Stimulated activated CD8-positive, alpha-beta memory T cell treated with anti-CD3 and anti-CD28 coated beads, Interleukin-2, amount 100 ng/mL, for 48 hours (primary cell): ENCODE measurements around the gene SCN1B.
A peak's percentile ranks its signal among the peaks of the same experiment; 100 is the strongest.
"Not testable (repeated sequence)": the region's sequence is repeated elsewhere in the genome, so short reads cannot be mapped to it uniquely, and the experiment has no call there.

ENCODE experiments used
- DNase-seq, 2 donors: peaks; one replicate each; pipeline ENCODE4 v3.0.0-alpha.2; 2020; ENCODE audit warnings: low read depth in 2 of 2

The SCN1B gene

GRCh38 chr19:35037716-35038622 is 7.7 kb downstream of the SCN1B start:
- DNase-seq: no peak

DNA sequence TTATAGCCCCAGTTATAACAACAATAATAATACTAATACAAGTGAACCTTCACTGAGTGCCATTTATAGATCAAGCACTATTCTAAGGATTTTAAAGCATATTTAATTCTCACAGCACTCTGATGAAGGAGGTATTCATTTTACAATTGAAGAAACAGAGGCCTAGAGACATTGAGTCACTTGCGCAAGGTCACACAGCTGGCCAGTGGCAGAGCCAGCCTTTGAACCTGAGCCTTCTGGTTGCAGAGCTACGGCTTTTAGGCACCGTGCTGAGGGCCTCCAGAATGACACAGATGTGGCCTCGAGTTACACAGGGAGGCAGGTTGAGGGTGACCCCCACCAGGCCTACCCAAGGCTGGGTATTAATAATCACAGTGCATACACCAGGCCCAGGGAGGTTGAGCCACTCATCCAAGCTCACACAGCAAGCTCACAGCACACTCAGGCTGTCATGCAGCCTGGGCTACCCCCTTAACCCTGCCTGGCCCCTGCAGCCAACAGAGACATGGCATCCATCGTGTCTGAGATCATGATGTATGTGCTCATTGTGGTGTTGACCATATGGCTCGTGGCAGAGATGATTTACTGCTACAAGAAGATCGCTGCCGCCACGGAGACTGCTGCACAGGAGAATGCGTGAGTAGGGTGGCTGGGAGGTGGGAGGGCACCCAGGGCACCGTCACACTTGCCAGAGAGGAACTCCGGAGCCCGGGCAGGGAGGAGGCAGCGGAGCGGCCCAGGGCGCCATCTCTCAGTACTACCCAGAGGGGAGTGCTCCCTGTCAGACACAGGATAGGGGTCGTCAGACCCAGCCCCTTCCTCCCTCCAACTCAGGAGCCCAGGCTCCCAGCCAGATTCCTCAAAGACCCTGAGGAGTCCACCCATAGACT is 8.6 kb downstream of the SCN1B start:
- DNase-seq: no peak

DNA sequence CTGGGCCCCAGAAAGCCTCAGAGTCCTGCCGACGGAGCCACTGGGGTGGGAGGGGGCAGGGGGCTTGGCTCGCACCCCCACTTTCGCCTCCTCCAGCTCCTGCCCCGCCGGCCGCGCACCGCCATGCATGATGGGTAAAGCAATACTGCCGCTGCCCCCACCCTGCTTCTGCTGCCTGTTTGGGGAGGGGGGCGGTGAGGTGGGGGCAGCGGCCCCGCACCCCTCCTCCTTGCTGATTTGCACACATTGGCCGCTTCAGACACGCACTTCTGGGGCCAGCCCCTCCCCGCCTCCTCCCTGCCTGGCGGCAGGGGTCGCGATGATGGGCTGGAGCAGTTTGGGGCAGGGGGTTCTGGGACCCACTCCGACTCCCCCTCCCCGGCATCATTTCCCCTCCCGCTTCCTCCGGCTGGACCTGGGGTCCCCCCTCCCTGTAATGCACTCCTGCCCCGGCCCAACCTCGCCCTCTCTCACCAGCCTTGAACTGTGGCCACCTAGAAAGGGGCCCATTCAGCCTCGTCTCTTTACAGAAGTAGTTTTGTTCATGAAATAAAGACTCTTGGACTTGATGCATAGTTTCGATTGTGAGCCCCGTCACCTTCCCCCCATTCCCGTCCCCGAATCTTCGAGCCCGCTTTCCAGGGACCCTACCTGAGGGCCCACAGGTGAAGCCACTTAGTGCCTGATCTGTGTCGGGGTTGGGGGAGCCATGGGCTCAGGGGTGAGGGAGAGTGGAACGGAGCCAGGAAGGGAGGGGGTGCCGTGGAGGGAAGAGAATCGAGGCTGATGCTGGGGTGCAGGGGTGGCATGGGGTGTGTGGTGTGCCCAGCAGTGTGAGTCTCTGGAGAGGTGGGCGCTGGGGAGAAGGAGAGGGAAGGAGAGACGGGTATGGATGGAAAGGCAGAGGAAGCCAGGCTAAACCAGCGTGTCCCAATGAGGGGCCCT is 9.9 kb downstream of the SCN1B start:
- no peak for DNase-seq

GRCh38 chr19:35040826-35041547 is 10.7 kb downstream of the SCN1B start:
- DNase-seq: no peak

DNA sequence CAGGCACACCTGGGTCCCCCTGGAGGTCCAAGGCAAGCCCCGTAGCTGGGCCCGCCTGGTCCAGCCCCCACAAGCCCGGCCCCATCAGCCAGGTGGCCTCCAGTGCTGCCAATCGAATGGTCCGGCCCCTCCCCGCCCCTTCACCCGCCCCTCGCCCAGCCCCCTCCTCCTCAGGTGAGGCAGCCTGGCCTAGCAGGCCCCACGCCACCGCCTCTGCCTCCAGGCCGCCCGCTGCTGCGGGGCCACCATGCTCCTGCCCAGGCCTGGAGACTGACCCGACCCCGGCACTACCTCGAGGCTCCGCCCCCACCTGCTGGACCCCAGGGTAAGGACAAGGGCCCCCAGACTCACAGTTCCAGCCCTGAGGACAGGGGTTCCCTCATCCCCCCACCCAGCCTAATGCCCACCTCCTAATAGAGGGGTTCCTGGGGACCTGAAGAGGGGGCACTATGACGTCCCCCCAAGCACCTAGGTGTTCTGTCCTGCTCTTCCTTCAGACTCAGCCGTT is 11.3 kb downstream of the SCN1B start, which contains the start of gene HPN:
HPN (plus strand) TSS at position 174 of the 508 bp plus-strand sequence. CDS start 786 bp downstream, outside the sequence.
- no peak for DNase-seq

DNA sequence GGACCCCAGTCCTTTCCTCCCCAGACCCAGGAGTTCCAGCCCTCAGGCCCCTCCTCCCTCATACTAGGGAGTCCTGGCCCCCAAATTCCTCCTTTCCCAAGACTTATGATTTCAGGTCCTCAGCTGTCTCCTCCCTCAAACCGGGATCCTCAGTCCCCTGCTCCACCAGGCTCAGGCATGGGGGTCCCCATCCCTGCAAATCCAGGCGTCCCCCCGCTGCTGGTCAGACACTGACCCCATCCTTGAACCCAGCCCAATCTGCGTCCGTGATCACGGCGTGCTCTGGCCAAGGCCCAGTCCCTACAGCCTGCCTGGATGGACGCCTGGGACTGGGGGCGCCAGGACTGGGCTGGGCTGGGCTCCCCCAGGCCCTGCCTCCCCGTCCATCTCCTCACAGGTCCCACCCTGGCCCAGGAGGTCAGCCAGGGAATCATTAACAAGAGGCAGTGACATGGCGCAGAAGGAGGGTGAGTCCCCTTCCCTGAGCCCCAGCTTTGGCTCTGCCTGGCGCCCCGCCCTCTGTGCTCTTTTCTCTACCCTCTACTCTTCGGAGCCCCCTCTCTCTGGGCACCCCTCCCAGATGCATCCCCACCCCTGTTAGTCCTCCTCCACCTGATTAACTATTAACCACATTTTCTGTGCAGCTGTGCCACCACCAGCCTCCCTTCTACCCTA is 11.9 kb downstream of the SCN1B start:
- DNase-seq: no peak

DNA sequence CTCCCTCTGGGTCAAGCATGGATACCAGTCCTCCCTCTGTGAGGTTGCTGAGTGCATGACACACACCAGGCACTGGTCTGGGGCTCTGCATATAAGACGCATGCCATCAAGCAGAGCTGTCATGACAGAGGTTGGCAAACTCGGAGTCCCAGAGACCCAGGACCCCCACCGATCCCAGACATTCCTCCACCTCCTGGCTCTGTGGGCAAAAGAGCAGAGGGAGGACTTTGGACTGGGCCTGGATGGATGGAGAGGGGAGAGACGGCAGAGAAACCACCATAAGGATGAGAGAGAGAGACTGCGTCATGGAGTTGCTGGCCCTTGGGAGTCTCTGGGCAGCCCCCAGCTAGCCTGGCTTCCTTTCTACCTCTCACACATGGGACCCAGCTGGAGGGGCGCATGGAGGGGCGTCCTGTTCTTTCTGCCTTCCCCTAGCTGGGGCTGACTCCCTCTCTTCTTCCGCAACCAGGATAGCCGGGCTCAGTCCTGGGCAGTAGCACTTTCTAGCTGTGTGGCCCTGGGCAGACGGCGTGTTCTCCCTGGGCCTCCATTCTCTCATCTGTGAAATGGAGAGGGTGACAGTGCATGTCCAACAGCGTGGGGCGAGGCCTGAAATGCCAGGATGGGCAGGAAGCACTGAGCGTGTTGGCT is 12.8 kb downstream of the SCN1B start:
- no peak for DNase-seq

DNA sequence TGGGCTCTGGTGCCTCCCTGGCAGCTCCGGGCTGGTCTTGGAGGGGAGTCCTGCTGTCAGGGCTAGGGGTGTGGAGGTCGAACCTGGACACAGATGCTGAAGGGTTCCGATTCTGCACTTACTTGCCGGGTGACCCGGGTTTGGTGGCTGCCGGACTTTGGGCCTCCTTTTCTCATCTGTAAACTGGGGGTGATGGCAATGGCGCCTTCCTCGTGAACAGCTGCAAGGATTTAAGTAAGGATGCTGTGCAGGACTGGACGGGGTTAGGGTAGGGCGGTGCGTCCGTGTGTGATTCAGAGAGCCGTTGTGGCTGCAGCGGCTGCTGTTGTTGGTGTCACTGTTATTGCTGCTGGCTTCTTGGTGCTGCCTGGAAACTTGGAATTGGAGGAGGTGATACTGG is 13.6 kb downstream of the SCN1B start:
- DNase-seq: no peak

DNA sequence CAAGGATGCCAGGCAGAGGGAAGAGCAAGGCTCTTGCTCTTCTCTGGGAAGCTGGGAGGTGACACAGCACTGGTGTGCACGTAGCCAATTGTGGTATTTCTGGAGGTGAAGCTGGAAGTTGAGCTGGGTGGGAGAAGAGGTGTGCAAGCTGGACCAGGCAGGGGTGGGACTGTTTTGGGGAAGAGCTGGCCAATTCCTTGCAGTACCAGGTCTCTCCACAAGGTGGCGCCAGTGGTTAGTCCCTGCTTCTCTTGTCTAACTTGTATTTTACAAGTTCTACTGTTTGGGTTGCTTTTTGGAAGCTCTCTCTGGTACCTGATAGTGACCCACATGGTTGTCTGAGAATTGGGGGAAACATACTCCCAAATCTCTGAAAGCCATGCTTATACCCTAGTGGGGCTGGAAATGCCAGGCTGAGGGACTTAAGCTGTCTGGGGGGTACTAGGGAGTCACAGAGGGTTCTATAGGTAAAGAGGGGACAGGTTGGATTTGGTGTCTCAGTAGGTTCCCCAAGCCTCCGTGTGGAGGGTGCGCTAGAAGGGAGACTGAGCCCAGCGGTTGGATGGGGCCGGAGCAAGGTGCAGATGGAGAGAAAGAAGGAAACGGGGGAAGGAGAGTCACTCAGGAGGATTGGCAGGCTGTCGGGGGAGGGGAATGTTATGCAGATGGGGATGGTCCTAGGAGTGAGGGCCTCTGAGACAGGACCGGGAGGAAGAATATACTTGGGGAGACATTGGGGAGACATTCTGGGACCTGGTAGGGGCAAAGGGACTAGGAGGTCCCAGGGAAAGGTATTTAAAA is 14.2 kb downstream of the SCN1B start:
- DNase-seq: peak; percentile 34 to 58

- DNase-seq: no peak
These were observed 15.5 kb downstream of the SCN1B start for GRCh38 chr19:35045667-35046300.

- DNase-seq: no peak
These were observed 16.2 kb downstream of the SCN1B start for GRCh38 chr19:35046461-35046860.

GRCh38 chr19:35048911-35049411 is 18.7 kb downstream of the SCN1B start:
- DNase-seq: no peak

GRCh38 chr19:35049456-35049855 is 19.2 kb downstream of the SCN1B start:
- no peak for DNase-seq

DNA sequence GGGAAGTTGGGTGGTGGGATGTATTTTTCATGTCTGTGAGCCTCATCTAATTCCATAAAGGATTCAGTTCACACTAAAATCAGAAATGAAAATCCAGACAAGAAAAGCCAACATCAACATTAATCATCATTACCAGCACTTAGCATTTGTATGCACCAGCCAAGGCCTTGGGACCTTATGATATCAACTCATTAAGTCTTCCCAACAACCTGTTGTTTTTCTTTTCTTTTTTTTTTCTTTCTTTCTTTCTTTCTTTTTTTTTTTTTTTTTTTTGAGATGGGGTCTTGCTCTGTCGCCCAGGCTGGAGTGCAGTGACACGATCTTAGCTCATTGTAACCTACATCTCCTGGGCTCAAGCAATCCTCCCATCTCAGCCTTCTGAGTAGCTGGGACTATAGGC is 20.4 kb downstream of the SCN1B start:
- DNase-seq: not testable (repeated sequence)

GRCh38 chr19:35051268-35051667 is 21.0 kb downstream of the SCN1B start:
- not testable (repeated sequence) for DNase-seq

GRCh38 chr19:35051796-35052195 is 21.5 kb downstream of the SCN1B start:
- no peak for DNase-seq

DNA sequence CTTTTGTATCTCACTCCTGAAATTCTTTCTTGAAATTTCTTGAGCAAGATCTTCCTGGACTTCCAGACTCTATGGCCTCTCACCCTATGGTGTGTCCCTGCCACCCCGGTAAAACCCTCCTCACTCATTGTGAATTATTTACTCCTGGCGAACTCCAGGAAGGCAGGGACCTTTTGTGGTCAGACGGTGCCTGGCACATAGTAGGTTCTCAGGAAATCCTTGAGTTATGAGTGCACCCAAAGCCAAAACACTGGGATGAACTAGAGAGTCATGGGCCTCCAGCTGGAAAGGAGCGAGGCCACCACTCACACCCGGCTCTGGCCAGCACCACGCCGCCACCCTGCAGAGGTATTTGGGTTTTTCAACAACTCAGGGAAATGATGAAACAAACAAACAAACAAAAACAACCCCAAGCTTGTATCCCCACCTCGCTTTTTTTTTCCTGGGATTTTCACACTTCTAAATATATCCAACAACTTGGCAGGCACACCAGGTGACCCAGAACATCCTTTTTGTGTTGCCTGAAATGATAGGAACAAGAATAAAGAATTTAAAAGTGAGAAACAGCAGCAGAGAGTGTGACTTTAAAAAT is 22.4 kb downstream of the SCN1B start:
- DNase-seq: no peak
